ENCODE results near the gene TRHDE.

DNA sequence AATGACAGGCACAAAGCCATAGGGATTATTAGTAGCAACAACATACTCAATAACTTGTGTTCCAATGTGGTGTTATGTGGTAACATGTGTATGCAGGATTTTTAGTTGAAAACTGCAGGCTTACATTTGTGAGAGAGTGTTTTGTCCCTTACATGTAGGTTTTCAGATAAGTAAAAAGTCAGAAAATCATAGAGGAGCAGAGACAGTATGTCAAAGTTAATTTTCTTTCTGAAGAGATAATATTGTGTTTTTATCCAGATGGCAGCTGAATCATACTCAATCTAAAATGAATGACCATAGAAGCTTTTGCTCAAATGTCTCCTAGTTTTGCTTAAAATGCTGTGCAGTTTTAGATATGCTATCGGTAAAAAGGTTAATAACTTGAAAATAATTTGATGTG lies 277.0 kb downstream of the TRHDE start:
- TF ChIP-seq, protein P1, sequence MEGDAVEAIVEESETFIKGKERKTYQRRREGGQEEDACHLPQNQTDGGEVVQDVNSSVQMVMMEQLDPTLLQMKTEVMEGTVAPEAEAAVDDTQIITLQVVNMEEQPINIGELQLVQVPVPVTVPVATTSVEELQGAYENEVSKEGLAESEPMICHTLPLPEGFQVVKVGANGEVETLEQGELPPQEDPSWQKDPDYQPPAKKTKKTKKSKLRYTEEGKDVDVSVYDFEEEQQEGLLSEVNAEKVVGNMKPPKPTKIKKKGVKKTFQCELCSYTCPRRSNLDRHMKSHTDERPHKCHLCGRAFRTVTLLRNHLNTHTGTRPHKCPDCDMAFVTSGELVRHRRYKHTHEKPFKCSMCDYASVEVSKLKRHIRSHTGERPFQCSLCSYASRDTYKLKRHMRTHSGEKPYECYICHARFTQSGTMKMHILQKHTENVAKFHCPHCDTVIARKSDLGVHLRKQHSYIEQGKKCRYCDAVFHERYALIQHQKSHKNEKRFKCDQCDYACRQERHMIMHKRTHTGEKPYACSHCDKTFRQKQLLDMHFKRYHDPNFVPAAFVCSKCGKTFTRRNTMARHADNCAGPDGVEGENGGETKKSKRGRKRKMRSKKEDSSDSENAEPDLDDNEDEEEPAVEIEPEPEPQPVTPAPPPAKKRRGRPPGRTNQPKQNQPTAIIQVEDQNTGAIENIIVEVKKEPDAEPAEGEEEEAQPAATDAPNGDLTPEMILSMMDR (IDR thresholded peaks at IDR 0.05; ENCODE audit: low read length): no peak
- no peak for TF ChIP-seq EZH2 (IDR thresholded peaks at IDR 0.05; ENCODE audit: borderline replicate concordance, low read length)

Measured in OCI-LY1 (cell line).